Measurements from ENCODE around the gene SCG2.
"Not testable (repeated sequence)": the region's sequence is repeated elsewhere in the genome, so short reads cannot be mapped to it uniquely, and the experiment has no call there.

SCG2 gene

GRCh38 chr2:223607476-223607875, 5.3 kb upstream of the SCG2 start:
- DNase-seq: no peak

GRCh38 chr2:223606946-223607345, 4.8 kb upstream of the SCG2 start:
- no peak for DNase-seq

- no peak for DNase-seq
These were observed 2.1 kb upstream of the SCG2 start for GRCh38 chr2:223604231-223604630.

- no peak for DNase-seq
These were observed 811 bp upstream of the SCG2 start for GRCh38 chr2:223602972-223603371.

DNA sequence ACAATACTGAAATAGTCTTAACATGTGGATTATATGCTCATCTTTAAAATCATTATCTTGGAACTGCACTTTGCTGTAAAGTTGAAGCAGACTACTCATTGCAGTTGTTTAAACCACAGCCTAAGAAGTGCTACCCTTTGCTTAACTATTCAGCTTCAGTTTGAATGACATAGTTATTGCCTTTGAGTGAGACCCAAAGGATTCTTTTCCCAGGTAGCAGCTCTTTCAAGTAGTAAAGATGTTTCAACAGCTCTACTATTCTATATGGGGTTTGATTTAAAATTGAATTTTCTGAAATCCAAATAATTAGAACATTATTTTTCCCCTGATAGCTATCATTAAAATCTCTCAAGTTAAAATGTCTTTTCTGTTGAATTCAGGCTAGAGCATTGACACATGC, 1.1 kb downstream of the SCG2 start:
- DNase-seq: no peak

- DNase-seq: no peak
These were observed 2.4 kb downstream of the SCG2 start for GRCh38 chr2:223599640-223600380.

DNA sequence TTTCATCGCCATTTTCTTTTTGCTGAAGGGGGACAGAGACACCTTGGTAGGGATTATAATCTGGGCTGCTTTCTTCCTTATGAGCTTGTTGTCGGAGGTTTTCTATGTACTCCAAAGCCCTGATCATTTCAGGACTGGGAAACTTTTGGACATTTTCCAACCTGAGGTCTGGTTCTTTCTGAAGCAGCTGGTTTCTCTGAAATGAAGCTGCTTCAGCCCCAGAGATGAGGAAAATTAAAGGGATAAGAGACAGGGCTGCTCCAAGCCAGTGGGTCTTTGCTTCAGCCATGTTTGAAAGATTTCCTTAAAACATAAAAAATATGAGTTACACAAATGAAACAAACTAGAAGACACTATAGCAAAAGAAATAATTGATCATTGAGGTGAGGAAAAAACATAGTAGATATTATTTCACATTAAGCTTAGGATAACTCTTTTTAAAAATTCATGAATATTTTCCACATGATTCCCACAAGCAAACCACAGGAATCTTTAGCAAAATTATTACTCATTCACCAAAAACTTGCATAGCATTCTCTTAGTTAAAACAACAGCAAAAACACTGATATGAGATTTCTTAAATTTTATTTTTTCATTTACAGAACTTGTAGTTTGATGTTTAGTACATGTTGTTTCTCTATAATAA, 3.0 kb downstream of the SCG2 start:
- DNase-seq: no peak

- no peak for DNase-seq
These were observed 5.1 kb downstream of the SCG2 start for GRCh38 chr2:223597076-223597475.

- no peak for DNase-seq
These were observed 6.0 kb downstream of the SCG2 start for GRCh38 chr2:223596208-223596607.

- no peak for DNase-seq
These were observed 7.3 kb downstream of the SCG2 start for GRCh38 chr2:223594831-223595230.

- no peak for DNase-seq
These were observed 7.9 kb downstream of the SCG2 start for GRCh38 chr2:223594259-223594658.

- DNase-seq: not testable (repeated sequence)
These were observed 9.5 kb downstream of the SCG2 start for GRCh38 chr2:223592689-223593088.

GRCh38 chr2:223591596-223591995, 10.6 kb downstream of the SCG2 start:
- no peak for DNase-seq

DNA sequence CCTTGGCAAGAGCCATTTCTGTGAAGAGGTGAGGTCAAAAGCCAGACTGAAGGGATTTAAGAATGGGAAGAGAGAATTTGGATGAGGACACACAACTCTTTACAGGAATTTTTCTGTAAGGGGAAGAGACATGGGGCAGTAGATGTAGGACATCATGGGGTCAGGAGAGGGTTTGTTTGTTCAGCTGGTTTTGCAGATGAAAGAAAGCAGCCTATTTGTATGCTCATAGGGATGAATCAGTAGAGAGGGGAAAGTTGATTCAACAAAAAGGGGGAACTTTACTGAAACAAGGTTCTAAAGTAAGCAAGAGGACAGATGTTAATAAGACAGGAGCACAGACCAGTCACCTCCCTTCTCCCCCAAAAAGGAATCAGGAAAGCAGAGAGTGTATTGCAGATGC, 11.2 kb downstream of the SCG2 start:
- no peak for DNase-seq

GRCh38 chr2:223589901-223590300, 12.3 kb downstream of the SCG2 start:
- DNase-seq: no peak

GRCh38 chr2:223588251-223588650, 13.9 kb downstream of the SCG2 start:
- DNase-seq: no peak

DNA sequence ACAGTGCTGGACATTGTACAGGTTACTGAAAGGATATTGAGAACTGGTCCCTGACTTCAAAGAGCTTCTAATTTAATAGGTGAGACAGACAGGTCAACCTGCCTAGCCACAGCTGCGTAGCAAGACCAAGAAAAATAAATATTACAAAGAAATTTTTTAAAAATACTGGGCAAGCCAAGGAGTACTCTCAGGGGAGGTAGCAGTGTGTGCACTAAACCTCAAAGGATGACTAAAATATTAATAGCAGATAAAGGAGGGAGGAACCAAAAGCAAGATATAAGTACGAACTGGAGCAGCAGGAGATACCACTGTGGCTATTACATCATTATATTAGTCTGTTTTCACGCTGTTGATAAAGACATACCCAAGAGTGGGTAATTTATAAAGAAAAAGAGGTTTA, 14.9 kb downstream of the SCG2 start:
- DNase-seq: no peak

DNA sequence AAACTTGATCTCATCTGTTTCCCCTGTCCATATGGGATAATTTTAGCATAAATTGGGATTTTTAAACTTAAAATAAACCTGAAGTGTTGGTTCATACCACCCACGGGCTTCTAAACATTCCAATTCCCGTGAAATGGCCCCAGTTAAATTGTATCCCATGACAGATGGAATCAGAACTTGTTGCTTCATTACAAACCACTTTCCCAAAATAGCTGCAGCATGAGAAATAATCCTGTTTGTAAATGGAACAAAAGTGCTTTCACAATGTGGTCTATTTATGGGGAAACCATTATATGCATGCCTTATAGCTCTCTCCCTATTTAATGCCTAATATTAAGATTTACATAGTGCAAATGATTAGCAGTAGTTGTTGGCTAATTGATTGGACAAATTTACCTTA, 15.9 kb downstream of the SCG2 start:
- no peak for DNase-seq

DNA sequence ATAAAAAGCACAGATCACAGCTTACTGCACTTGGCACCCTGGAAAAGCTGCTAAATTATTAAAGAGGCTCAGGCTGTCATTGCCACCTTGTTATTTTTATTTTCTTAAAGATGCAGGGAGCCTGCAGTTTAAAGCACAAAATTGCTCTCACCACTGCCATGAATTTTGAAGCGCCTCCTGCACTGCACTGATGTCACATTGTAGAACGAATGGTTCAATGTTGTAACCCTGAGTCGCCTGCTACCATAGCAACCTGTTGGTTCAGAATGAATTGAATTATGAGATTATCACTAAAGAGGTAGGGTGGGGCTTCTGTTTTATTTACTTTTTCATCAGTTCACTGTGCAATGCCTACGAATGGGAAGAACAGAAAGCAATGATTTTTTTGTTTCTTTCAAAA, 16.5 kb downstream of the SCG2 start:
- no peak for DNase-seq

- DNase-seq: no peak
These were observed 20.2 kb downstream of the SCG2 start for GRCh38 chr2:223582001-223582400.

DNA sequence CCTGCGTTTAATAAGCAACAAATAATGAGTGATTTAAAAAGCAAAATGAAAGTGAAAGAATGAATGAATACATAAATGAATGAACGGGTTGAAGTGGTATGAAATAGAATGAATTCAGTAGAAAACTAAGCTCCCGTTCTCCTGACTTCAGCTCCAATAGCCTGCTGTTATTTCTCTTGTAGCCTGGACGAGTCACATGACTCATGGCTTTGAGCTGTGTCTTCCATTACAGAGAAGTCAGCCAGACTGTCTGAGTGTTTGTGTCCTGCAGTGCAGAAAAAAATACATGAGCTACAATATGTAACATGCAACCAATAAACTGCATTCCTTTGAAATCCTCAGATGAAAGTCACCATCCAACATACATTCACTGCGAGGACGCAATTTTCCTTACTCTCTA, 21.2 kb downstream of the SCG2 start:
- DNase-seq: no peak

DNA sequence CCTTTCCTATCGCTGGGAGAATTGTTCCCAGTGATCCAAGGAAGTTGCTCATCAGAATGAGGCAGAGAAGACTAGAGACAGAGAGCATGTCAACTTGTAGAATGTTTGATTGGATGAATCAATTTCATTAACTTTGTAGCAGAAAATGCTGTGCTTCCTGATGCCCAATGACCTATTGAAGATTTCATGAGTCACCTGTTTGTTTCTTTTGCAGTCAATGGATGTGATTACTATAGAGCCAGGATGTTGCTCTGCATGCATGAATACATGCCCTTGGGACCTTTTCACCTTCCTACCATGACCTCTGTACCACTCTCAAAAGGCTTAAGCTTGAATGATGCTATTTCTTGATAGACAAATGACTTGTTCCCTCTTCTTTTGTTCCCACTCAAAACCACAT, 23.3 kb downstream of the SCG2 start:
- DNase-seq: no peak

GRCh38 chr2:223576873-223577272, 25.3 kb downstream of the SCG2 start:
- DNase-seq: no peak

DNA sequence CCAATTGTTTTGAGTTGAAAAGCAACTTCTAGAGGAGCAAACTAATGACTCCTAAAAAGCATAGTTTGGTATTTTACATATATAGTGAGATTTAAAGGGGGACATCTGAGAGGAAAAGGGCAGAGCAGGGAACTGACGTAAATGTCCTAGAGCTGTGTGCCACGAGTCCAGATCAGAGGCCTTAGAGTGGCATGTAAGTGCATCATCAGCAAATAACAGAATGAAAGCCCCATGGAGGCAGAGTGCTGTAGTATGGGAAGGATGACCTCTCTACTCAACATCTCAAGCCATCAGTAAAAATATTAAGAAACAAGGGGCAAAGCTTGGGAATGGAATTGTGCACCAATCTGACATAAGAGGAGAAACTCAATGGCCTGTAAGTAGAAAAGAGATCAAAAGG, 31.4 kb downstream of the SCG2 start:
- DNase-seq: no peak

GRCh38 chr2:223566396-223566795, 35.8 kb downstream of the SCG2 start:
- DNase-seq: no peak

Measured in activated CD4-positive, alpha-beta T cell treated with anti-CD3 and anti-CD28 coated beads, Interleukin-10, Interleukin-2, amounts not matched to agents 100 ng/mL and 50 ng/mL, durations not matched to agents 16 hours and 8 hours (primary cell).